ENCODE data around the gene GRIA3. TPM values are rescaled to one million over a fixed set of nuclear protein-coding genes. Genes with fewer than 3 reads are reported as not detected.

GRIA3 gene
- total and polyA plus RNA-seq, 2 donors (not counting 1 experiment from before 2014, with no cell fraction given): 0.52 to 2.3 TPM

GRCh38 chrX:123157586-123157985, 26.5 kb upstream of the GRIA3 start:
- TF ChIP-seq CTCF (conservative IDR thresholded peaks at IDR 0.05 in 1 of 2, IDR thresholded peaks at IDR 0.05 in 1 of 2; ENCODE audit: low read depth in 1 of 2, low read length in 2 of 2): no peak
- TF ChIP-seq EZH2 (IDR thresholded peaks at IDR 0.05; ENCODE audit: low read length, missing control alignments): no peak
- H3K36me3 ChIP-seq (ENCODE audit: control insufficient read depth, insufficient read depth, low read length): no peaks in the 10 kb centered on the region
- H3K27me3 ChIP-seq (ENCODE audit: control insufficient read depth, insufficient read depth, low read length): no peaks in the 10 kb centered on the region
- no peaks in the 10 kb centered on the region for H3K79me2 ChIP-seq (ENCODE audit: control insufficient read depth, insufficient read depth, low read length)
- H3K9me3 ChIP-seq (ENCODE audit: control insufficient read depth, insufficient read depth, low read depth, low read length): no peaks in the 10 kb centered on the region
- no peak overlapping the region for H3K4me3 ChIP-seq (replicated peaks in 1 of 4; ENCODE audit: control extremely low read depth in 1 of 4, insufficient read depth in 1 of 4, low read depth in 3 of 4, low read length in 4 of 4)
- no peaks in the 10 kb centered on the region for H4K20me1 ChIP-seq (ENCODE audit: control insufficient read depth, extremely low read depth, insufficient read depth, low read length)
- no peak overlapping the region for H3K27ac ChIP-seq (ENCODE audit: insufficient read depth, low read length)
- H3K4me2 ChIP-seq (ENCODE audit: extremely low read depth, insufficient read depth, low read length): no peak overlapping the region
- DNase-seq (ENCODE audit: low read depth in 2 of 2): no peak
- H3K9ac ChIP-seq (ENCODE audit: insufficient read depth, low read length): no peak overlapping the region
- H2AFZ ChIP-seq (ENCODE audit: low read length): no peak overlapping the region
- H3K4me1 ChIP-seq (ENCODE audit: control insufficient read depth, extremely low read depth, insufficient read depth, low read length): no peaks in the 10 kb centered on the region

- H3K9ac ChIP-seq (ENCODE audit: insufficient read depth, low read length): no peak overlapping the region
- H3K4me2 ChIP-seq (ENCODE audit: extremely low read depth, insufficient read depth, low read length): no peak overlapping the region
- H3K4me1 ChIP-seq (ENCODE audit: control insufficient read depth, extremely low read depth, insufficient read depth, low read length): no peaks in the 10 kb centered on the region
- no peak overlapping the region for H2AFZ ChIP-seq (ENCODE audit: low read length)
- no peaks in the 10 kb centered on the region for H3K36me3 ChIP-seq (ENCODE audit: control insufficient read depth, insufficient read depth, low read length)
- no peaks in the 10 kb centered on the region for H3K9me3 ChIP-seq (ENCODE audit: control insufficient read depth, insufficient read depth, low read depth, low read length)
- TF ChIP-seq EZH2 (IDR thresholded peaks at IDR 0.05; ENCODE audit: low read length, missing control alignments): no peak
- TF ChIP-seq CTCF (conservative IDR thresholded peaks at IDR 0.05 in 1 of 2, IDR thresholded peaks at IDR 0.05 in 1 of 2; ENCODE audit: low read depth in 1 of 2, low read length in 2 of 2): no peak
- H3K27me3 ChIP-seq (ENCODE audit: control insufficient read depth, insufficient read depth, low read length): no peaks in the 10 kb centered on the region
- H3K27ac ChIP-seq (ENCODE audit: insufficient read depth, low read length): no peak overlapping the region
- no peaks in the 10 kb centered on the region for H3K79me2 ChIP-seq (ENCODE audit: control insufficient read depth, insufficient read depth, low read length)
- H4K20me1 ChIP-seq (ENCODE audit: control insufficient read depth, extremely low read depth, insufficient read depth, low read length): no peaks in the 10 kb centered on the region
- no peak overlapping the region for H3K4me3 ChIP-seq (replicated peaks in 1 of 4; ENCODE audit: control extremely low read depth in 1 of 4, insufficient read depth in 1 of 4, low read depth in 3 of 4, low read length in 4 of 4)
- DNase-seq (ENCODE audit: low read depth in 2 of 2): no peak
Measured at GRCh38 chrX:123159403-123159802, 24.7 kb upstream of the GRIA3 start.

GRCh38 chrX:123167621-123168020, 16.5 kb upstream of the GRIA3 start:
- no peak overlapping the region for H3K27ac ChIP-seq (ENCODE audit: insufficient read depth, low read length)
- no peak overlapping the region for H3K4me3 ChIP-seq (replicated peaks in 1 of 4; ENCODE audit: control extremely low read depth in 1 of 4, insufficient read depth in 1 of 4, low read depth in 3 of 4, low read length in 4 of 4)
- no peaks in the 10 kb centered on the region for H3K27me3 ChIP-seq (ENCODE audit: control insufficient read depth, insufficient read depth, low read length)
- no peaks in the 10 kb centered on the region for H4K20me1 ChIP-seq (ENCODE audit: control insufficient read depth, extremely low read depth, insufficient read depth, low read length)
- no peaks in the 10 kb centered on the region for H3K9me3 ChIP-seq (ENCODE audit: control insufficient read depth, insufficient read depth, low read depth, low read length)
- H3K9ac ChIP-seq (ENCODE audit: insufficient read depth, low read length): no peak overlapping the region
- H3K79me2 ChIP-seq (ENCODE audit: control insufficient read depth, insufficient read depth, low read length): no peaks in the 10 kb centered on the region
- no peak overlapping the region for H2AFZ ChIP-seq (ENCODE audit: low read length)
- H3K4me1 ChIP-seq (ENCODE audit: control insufficient read depth, extremely low read depth, insufficient read depth, low read length): no peaks in the 10 kb centered on the region
- DNase-seq (ENCODE audit: low read depth in 2 of 2): no peak
- H3K36me3 ChIP-seq (ENCODE audit: control insufficient read depth, insufficient read depth, low read length): no peaks in the 10 kb centered on the region
- TF ChIP-seq CTCF (conservative IDR thresholded peaks at IDR 0.05 in 1 of 2, IDR thresholded peaks at IDR 0.05 in 1 of 2; ENCODE audit: low read depth in 1 of 2, low read length in 2 of 2) (no peak), EZH2 (IDR thresholded peaks at IDR 0.05; ENCODE audit: low read length, missing control alignments) (no peak)
- no peak overlapping the region for H3K4me2 ChIP-seq (ENCODE audit: extremely low read depth, insufficient read depth, low read length)

All from fibroblast of lung (primary cell).